GM18520 (cell line): ENCODE measurements around the gene NPVF.

Source experiments
- ATAC-seq: cut with Tn5 transposase; IDR thresholded peaks from one replicate; pipeline ENCODE4 v1.9.1; 2021; ENCODE audit not compliant: unreplicated experiment

Gene NPVF

GRCh38 chr7:25179325-25179724, 49.0 kb downstream of the NPVF start:
- no peak for ATAC-seq
